ENCODE measurements around the gene POFUT1.
A peak's percentile ranks its signal among the peaks of the same experiment; 100 is the strongest.
"Not testable (repeated sequence)": the region's sequence is repeated elsewhere in the genome, so short reads cannot be mapped to it uniquely, and the experiment has no call there.

POFUT1 gene

DNA sequence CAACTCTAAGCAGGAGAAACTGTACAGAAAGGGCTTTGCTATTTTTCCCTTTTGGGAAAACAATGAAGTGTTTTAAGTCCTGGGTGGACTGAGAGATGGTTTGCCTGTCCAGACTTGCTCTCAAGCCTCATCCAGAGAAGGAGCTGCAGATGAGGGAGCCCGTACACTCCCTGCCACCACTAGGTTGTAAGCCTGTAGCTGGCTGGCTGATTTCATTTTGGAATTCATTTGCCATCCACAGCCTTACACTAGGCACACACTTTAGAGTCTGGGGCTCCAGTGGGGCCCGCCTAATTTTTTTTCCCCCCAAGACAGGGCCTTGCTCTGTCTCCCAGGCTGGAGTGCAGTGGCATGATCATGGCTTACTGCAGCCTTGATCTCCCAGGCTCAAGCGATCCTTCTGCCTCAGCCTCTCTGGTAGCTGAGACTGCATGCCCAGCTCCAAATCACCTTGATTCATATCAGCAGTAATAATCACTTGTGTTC is 28.4 kb downstream of the POFUT1 start:
- DNase-seq: no peak

GRCh38 chr20:32236819-32237218 is 29.1 kb downstream of the POFUT1 start:
- DNase-seq: no peak

DNA sequence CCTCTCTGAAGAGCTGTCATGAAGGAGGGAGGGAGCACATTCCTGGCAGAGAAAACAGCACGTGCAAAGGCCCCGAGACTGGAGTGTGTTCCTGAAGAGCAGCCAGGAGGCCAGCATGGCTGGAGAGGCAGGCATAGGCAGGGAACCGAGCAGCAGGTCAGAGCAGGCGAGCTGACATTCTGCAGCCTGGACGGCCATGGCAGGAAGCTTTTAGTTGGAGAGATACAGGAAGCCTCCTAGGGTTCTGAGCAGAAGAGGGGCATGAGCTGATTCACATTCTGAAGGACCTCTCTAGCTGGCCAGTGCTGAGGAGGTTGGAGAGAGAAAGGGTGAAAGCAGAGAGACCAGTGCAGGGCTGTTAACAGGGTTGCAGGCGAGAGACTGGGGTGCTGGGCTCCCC is 29.7 kb downstream of the POFUT1 start:
- DNase-seq: no peak

DNA sequence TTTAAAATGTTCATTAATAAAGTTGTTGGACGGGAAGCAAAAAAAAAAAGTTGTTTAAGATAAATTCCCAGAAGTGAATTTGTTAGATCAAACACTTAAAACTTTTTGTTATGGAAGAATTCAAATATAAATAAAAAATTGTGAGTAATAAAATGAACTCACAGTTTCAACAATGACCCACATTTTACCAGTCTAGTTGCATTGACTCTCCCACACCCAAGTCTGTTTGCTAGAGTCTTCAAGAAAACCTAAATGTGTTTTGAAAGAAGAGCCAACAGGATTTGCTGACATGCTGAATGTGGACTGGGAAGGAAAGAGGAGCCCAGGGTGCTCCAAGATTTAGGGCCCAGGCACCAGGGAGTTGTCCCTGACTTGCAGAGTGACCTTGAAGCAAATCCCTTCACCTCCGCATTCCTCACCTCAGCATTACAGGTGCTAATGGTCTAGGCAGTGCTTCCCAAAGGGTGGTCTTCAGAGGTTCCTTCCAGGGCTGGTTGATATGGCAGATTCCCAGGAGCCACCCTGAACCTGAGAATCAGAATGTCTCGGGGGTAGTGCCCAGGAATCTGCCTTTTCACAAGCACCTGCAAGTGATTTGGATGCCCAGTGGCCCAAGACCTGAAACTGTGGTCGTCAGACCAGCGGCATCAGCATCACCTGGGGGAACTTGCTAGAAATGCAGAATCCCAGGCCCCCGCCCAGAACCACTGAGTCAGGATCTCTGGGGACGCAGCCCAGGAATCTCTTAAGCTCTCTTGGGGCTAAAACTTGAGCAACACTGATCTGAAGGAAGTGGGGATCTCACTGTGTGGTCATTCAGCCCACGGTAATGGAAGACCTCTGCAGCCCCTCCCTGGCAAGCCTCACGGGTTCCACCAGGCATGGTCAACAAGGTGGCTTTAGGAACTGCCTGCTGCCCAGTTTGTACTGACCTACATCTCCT is 31.1 kb downstream of the POFUT1 start:
- DNase-seq: no peak

- DNase-seq: no peak
Measured at GRCh38 chr20:32240205-32240604, 32.5 kb downstream of the POFUT1 start.

- DNase-seq: no peak
Measured at GRCh38 chr20:32241807-32242206, 34.1 kb downstream of the POFUT1 start.

- no peak for DNase-seq
Measured at GRCh38 chr20:32244150-32244823, 36.6 kb downstream of the POFUT1 start.

GRCh38 chr20:32244959-32245358 is 37.3 kb downstream of the POFUT1 start:
- no peak for DNase-seq

DNA sequence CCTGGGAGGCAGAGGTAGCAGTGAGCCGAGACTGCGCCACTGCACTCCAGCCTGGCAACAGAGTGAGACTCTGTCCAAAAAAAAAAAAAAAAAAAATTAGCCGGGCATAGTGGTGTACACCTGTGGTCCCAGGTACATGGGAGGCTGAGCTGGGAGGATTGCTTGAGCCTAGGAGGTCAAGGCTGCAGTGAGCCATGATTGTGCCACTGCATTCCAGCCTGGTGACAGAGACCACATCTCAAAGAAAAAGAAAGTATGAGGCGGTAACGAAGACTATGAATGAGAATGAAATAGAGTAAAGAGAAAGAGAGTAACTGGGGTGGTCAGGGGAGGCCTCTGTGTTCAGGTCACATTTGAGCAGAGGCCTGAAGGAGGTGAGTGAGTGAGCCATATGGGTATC is 38.5 kb downstream of the POFUT1 start:
- DNase-seq: not testable (repeated sequence)

DNA sequence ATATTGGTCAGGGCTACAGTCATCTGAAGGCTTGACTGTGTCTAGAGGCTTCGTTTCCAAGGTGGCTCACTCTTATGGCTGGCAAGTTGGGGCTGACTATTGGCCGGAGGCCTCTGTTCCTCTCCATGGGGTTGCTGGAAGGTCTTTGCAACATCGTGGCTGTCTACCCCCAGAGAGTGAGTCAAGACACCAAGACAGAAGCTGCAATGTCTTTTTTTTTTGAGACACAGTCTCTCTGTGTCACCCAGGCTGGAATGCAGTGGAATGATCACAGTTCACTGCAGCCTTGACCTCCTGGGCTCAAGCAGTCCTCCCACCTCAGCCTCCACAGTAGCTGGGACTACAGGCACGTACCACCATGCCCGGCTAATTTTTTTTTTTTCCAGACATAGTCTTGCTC is 40.4 kb downstream of the POFUT1 start:
- no peak for DNase-seq

DNA sequence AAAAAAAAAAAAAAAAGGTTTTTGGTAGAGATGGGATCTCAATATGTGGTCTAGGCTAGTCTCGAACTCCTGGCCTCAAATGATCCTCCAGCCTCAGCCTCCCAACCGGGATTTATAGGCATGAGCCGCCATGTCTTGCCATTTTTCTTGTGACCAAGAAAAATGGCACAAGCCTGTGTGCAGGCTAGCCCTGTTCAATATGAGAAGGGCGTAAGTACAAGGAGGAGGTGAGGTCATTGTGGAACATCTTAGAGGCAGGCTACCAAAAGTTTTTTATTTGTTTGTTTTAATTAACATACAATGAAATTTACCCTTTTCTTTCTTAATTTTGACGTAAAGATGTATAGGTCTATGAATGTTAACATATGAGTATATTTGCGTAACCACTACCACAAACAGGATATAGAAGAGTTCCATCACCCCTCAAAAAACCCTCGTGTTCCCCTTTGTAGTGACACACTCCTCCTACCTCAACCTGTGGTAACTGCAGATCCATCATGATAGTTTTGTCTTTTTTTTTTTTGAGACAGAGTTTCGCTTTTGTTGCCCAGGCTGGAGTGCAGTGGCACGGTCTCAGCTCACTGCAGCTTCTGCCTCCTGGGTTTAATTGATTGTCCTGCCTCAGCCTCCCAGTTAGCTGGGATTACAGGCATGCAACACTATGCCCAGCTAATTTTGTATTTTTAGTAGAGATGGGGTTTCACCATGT is 41.5 kb downstream of the POFUT1 start:
- peak; percentile 37 to 63 for DNase-seq

GRCh38 chr20:32251470-32251869 is 43.8 kb downstream of the POFUT1 start:
- DNase-seq: no peak

DNA sequence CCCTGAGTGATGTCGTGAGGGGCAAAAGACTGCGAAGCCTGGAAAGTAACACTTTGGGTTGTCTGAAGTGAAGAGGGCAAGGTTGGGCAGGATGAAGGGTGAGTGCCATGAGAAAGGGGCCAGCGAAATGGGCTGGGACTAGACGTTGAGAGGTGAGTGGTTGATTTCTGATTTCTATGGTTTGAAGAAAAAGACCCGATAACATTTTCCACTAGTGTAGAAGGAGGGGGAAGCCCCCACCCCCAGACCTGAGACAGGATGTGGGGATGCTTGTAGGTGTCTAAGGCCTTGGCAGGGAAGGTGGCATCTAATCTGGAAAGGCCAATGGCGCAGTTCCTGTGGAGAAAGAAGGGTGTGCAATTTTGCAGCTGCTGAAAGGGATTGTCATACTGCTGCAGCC is 44.5 kb downstream of the POFUT1 start:
- DNase-seq: peak in 1 of 2 donors; percentile 15

- not testable (repeated sequence) for DNase-seq
Measured at GRCh38 chr20:32260973-32261372, 53.3 kb downstream of the POFUT1 start.

GRCh38 chr20:32261644-32262043 is 54.0 kb downstream of the POFUT1 start:
- no peak for DNase-seq

DNA sequence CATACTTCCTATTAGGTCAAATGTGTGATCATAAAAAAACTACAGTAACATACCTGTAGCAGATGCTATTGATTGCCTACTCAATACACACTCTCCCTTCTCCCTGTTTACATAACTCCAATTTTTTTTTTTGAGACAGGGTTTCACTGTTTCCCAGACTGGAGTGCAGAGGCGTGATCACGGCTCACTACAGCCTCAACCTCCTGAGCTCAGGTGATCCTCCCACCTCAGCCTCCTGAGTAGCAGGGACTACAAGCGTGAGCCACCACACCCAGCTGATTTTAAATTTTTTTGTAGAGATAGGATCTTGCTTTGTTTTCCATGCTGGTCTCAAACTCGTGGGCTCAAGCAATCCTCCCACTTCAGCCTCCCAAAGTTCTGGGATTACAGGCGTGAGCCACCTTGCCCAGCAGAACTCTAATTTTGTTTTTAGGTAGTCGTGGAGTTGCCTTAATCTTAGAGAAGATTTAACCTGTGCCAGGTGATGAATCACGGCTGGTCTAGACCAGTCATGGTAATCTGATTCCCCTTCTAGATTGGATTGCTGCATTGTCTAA is 55.8 kb downstream of the POFUT1 start:
- no peak for DNase-seq

DNA sequence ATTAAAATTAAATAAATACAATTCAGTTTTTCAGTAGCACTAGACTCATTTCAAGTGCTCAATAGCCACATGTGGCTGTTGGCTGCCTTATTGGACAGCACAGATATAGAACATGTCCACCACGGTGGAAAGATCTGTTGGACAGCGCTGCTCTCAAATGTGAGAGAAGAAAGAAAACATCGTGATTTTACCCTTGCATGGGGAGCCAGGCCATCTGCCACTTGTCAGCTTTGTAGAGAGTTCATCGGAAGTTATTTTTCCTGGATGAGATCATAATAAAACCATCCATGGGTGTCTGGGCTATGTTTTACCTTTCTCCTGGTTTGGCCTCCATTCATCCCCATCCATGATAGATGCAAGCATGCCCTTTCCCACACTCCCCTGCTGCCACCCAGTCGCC is 63.9 kb downstream of the POFUT1 start:
- no peak for DNase-seq

GRCh38 chr20:32274359-32274758 is 66.7 kb downstream of the POFUT1 start:
- DNase-seq: no peak

- not testable (repeated sequence) for DNase-seq
Measured at GRCh38 chr20:32275163-32275562, 67.5 kb downstream of the POFUT1 start.

DNA sequence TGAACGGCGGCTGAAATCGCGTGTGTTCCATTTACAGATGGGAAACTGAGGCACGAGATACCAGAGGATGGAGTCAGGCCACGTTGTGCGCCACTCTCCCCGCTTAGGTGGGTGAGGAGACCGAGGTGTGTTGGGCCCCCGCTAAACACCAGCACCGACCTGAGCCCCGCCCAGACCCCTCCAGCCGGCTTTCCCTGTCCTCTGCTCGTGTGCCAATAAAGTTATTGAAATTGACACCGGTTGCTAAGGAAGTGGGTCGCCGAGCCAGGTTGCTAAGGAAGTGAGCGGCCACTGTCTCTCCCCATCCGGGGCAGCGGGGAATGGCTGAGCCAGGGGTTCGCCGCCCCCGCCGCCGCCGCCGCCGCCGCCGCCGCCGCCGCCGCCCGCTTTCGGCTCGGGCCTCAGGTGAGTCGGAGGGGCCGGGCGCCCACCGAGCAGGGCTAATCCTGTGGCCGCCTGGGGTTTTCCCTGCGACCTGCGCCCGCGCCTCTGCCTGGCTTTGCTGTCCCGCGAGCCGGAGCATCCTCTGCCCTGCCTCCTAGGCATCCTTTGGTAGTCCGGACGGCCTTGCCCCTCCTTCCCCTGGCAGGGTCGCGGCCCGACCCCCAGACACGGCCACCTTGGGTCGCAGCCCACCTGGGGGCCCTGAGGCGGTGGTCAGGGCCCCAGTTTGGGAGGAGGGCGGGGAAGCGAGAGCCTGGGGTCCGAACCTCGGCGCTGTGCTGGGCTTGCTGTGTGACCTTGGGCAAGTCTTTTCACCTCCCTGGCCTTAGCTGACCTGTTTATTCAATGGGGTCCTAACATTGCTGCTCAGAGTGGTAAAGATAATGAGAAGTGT is 69.9 kb downstream of the POFUT1 start, which contains the start of gene KIF3B:
TSS of gene KIF3B (plus strand) at position 291 of the 838 bp plus-strand sequence. CDS start 32,127 bp downstream, outside the sequence.
- peak; percentile 89 to 91 for DNase-seq

DNA sequence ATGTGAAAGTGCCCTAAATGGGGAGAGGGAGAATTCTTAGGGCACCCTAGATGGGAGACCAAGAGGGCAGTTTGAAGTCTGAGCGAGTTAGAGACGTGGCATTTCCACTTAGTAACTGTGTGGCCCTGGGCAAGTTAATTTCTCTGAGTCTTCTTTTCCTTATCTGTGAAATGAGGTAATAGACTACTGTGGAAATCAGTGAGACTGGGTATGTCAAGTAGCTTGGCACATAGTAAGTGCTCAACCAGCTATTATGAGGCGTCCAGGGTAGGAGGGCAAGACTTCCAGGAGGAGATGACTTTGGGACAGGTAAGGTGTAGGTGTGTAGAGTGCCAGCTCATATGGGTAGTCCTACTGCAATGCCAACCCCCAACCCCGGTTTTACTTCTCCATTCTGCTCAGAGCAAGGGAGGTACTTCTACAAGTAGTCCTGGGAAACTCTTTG is 70.5 kb downstream of the POFUT1 start:
- DNase-seq: peak in 1 of 2 donors; percentile 32

GRCh38 chr20:32281711-32282110 is 74.0 kb downstream of the POFUT1 start:
- DNase-seq: no peak
